Breast epithelium (tissue), 3 donors: ENCODE data around the gene UBTFL1.

Experiments
- POLR2A ChIP-seq: fragments of 450-650 bp; IDR thresholded peaks from one replicate; pipeline ENCODE4 v1.6.1; 2016; ENCODE audit warnings: antibody characterized with exemption, mild to moderate bottlenecking, moderate library complexity
- POLR2AphosphoS5 ChIP-seq, 3 donors: sonication (generic); formaldehyde crosslinking; IDR thresholded peaks; one replicate each; pipeline ENCODE4 v1.6.1; 2017; ENCODE audit warnings: antibody characterized with exemption in 3 of 3
- TF ChIP-seq, protein P1 (sequence below), 3 donors: fragments of 450-650 bp; IDR thresholded peaks; one replicate each; pipeline ENCODE4 v1.5.1; 2016 to 2017; ENCODE audit warnings: antibody characterized with exemption in 3 of 3, mild to moderate bottlenecking in 3 of 3, moderate library complexity in 3 of 3

GRCh38 chr11:90135016-90135415 is 49.3 kb downstream of the UBTFL1 start:
- TF ChIP-seq, protein P1, sequence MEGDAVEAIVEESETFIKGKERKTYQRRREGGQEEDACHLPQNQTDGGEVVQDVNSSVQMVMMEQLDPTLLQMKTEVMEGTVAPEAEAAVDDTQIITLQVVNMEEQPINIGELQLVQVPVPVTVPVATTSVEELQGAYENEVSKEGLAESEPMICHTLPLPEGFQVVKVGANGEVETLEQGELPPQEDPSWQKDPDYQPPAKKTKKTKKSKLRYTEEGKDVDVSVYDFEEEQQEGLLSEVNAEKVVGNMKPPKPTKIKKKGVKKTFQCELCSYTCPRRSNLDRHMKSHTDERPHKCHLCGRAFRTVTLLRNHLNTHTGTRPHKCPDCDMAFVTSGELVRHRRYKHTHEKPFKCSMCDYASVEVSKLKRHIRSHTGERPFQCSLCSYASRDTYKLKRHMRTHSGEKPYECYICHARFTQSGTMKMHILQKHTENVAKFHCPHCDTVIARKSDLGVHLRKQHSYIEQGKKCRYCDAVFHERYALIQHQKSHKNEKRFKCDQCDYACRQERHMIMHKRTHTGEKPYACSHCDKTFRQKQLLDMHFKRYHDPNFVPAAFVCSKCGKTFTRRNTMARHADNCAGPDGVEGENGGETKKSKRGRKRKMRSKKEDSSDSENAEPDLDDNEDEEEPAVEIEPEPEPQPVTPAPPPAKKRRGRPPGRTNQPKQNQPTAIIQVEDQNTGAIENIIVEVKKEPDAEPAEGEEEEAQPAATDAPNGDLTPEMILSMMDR (IDR thresholded peaks at IDR 0.05), result no peak
- TF ChIP-seq POLR2A (no peak), POLR2AphosphoS5 (IDR thresholded peaks at IDR 0.05) (no peak)
